HFF-Myc (cell line): ENCODE measurements around the gene SPTBN1.

Experiments used
- DNase-seq: peaks from one replicate; pipeline ENCODE4 v3.0.0-alpha.2; 2011; ENCODE audit warnings: low read depth; ENCODE audit errors: extremely low read depth
- H3K4me3 ChIP-seq: replicated peaks from 2 replicates; pipeline ENCODE4 v1.5.1; 2011; ENCODE audit warnings: low read depth, mild to moderate bottlenecking, control low read depth, low read length
- TF ChIP-seq, protein P1 (sequence below): IDR thresholded peaks from 2 replicates; pipeline ENCODE4 v1.5.1; 2012; ENCODE audit warnings: mild to moderate bottlenecking, low read depth, low read length, control low read depth; ENCODE audit errors: missing control alignments

Gene SPTBN1

DNA sequence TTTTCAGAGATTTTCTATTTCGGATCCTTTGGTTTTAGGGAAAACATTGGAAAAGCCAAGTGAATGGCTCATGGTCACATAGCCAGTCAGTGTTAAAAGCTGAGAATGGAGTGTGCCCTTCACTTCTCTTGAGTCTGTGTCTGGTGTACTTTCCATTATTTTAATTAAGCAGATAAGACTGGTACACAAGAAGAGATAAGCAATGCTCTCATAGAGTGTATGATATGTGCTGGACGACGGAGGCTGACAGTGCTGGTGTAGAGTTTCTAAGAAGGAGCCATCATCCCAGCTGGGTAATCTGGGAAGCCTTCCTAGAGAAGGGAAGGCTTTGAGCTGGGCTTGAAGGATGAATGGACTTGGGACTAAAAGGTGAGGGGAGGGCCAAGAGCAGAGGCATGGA, 93.3 kb downstream of the SPTBN1 start:
- no peak for DNase-seq
- TF ChIP-seq, protein P1, sequence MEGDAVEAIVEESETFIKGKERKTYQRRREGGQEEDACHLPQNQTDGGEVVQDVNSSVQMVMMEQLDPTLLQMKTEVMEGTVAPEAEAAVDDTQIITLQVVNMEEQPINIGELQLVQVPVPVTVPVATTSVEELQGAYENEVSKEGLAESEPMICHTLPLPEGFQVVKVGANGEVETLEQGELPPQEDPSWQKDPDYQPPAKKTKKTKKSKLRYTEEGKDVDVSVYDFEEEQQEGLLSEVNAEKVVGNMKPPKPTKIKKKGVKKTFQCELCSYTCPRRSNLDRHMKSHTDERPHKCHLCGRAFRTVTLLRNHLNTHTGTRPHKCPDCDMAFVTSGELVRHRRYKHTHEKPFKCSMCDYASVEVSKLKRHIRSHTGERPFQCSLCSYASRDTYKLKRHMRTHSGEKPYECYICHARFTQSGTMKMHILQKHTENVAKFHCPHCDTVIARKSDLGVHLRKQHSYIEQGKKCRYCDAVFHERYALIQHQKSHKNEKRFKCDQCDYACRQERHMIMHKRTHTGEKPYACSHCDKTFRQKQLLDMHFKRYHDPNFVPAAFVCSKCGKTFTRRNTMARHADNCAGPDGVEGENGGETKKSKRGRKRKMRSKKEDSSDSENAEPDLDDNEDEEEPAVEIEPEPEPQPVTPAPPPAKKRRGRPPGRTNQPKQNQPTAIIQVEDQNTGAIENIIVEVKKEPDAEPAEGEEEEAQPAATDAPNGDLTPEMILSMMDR: no peak

DNA sequence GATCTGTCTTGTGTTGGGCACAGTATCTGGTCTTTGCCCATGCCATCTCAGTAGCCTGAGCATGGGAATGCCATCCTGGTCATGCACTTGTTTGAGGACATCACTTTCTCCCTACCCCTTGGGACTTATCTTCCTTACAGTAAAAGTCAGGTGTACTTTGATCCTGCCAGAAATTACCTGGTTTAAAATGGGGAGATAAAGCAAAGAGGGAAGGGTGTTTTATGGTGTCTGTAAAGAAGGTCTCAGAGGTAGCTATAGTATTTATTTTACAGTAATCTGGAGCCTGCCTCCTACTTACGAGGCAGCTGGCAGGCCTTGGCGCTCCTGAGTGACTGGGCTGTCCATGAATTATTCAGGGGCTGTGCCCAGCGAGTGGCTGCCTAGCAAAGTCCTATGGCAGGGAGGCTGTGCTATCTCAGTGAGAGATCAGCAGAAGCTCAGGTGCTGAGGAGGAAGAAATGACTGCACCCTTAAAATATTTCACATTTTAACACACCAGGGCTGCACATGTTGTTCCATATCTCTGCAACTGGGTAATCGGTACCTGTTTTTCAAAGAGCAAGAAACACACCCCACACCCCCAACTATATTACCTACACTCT, 93.9 kb downstream of the SPTBN1 start:
- TF ChIP-seq, protein P1: no peak
- H3K4me3 ChIP-seq: no peak overlapping the region
- no peak for DNase-seq

More for the DNA sequence above, 93.3 kb downstream of the SPTBN1 start:
- no peak overlapping the region for H3K4me3 ChIP-seq

DNA sequence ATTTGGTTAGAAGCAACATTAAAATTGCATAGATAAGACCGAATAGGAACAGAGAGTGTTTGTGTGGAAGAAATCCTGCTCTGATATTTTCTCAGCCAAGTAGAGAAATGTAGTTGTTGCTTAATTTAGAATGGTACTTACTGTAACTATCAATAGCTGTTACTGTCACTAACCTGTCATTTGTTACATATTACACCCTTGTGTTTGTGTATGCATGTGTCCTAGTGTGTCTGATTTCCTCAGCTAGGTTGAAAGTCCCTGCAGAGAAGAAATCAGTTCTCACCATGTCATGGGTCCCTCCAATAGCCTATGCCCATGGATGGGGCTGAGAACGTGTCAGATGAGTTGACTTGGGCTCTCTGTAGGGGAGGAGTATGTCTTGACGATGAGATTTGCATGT, 94.4 kb downstream of the SPTBN1 start:
- TF ChIP-seq, protein P1: no peak
- no peak for DNase-seq
- H3K4me3 ChIP-seq: no peak overlapping the region

DNA sequence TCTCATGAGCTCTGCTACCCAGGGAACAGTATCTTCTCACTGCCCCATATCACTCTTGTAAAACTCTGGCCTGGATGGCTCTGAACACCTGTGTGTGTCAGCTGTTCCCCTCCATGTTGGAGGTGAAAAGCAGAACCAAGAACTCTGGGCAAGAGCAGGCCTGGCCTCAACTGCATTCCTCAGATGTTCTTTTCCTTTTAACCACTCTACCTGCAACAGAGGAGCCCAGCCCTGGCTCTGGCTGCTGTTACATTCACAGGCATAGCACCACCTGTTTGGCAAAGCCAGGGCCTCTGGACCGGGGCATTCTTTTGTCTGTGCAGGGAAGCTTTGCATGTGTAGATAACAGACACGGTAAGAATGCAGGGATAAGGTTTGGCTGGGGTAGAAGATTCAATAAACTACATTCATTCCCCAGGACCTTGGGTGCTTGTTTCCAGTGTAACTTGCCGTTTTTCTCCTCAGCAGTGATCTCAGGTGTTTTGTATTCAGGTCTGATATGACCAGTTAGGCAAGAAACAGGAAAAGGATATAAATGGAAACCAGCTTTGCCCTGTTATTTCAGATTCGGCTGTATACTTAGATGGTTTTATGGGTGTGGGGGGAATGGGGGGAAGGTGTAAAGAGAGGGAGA, 95.1 kb downstream of the SPTBN1 start:
- no peak overlapping the region for H3K4me3 ChIP-seq
- TF ChIP-seq, protein P1: no peak
- DNase-seq: no peak

DNA sequence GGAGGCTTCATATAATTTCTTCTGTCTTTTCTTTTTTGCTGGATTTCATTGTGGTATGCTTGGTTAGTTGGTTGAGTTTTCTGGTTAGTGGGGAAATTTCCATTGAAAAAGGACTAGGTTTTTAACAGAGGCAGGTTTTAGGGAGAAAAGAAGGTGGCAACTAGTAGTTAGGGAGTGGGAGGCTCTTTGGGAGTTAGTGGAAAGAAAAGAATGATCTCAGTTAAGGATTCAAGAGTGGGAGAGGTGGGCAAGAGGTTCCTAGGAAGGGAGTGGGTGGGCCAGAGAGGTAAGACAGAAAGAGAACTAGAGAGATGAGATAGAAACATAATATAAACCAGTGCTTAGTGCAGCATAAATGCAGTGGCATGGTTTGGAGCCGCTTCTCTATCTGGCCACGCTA, 96.9 kb downstream of the SPTBN1 start:
- DNase-seq: no peak
- TF ChIP-seq, protein P1: no peak
- no peak overlapping the region for H3K4me3 ChIP-seq

DNA sequence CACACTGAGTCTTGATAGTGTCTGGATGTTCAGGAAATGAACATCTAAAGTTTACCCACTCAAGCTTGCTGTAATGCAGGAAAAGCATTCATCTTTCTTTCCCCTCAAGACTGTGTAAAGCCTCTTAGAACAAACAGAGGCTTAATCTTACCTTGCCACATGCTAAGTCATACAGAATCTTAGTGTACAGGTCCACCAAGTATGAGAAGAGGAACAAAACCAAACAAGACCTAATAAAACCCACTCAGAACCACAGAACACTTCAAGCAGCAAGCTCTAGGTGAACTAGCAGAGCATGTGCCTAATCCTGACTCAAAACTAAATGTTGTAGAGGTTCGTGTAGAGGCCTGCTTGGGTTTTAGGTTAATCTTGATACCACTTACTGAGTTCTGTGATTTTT, 97.6 kb downstream of the SPTBN1 start:
- no peak overlapping the region for H3K4me3 ChIP-seq
- DNase-seq: no peak
- TF ChIP-seq, protein P1: no peak

DNA sequence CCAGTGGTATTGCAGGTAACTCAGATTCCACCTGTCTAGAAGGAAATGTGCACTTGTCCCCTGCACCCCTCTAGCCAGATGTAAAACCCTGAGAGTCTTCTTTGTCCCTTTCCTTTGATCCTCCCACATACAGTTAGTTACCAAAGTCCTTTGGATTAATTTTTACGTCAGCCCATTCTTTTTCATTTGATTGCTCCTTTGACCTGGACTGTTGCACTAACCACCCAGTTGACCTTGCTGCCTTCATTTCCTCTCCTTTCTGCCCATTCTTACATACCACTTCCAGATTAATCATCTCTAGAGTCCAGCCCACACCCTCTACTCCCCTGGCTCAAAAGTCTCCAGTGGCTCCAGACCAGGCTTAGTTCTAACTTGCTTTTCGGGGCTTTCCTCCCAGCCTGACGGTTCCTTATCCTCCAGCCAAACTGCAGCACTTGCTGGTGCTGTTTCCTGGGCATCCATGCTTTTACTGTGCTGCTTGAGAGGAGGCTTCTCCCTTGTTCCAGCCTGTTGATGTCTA, 99.3 kb downstream of the SPTBN1 start:
- no peak overlapping the region for H3K4me3 ChIP-seq
- DNase-seq: no peak
- TF ChIP-seq, protein P1: no peak
